IMR-90 (cell line): ENCODE results near the gene TMEM45A. TPM values are rescaled to one million over a fixed set of nuclear protein-coding genes. Genes with fewer than 3 reads are reported as not detected.

Source experiments
- ATAC-seq: fragments of 200-7000 bp; cut with Tn5 transposase; 2 replicates; pipeline ENCODE4 v1.9.1; 2020; ENCODE audit warnings: low read depth, mild to moderate bottlenecking, moderate library complexity
- BruUV-seq: library from RNA; stranded (reverse); fragments of 400-500 nt; replicated peaks from 2 replicates; lab custom pipeline; 2021; lab: Mats Ljungman, UMichigan
- CTCF ChIA-PET: fragments of 300-600 bp; formaldehyde crosslinking; extraction: SDS; loops from one replicate; lab custom pipeline; 2021; ENCODE audit warnings: antibody characterized with exemption; lab: Yijun Ruan, JAX
- POLR2A ChIA-PET: fragments of 300-600 bp; sonication (Branson Sonifier 250); formaldehyde crosslinking; loops from one replicate; lab custom pipeline; 2022; ENCODE audit warnings: antibody characterized with exemption; ENCODE audit not compliant: unreplicated experiment; lab: Charles Lee
- DNase-seq: peaks from one replicate; pipeline ENCODE4 v3.0.0; 2013
- H2AFZ ChIP-seq: replicated peaks from 2 replicates; pipeline ENCODE3; 2013; ENCODE audit warnings: low read length, mild to moderate bottlenecking; ENCODE audit not compliant: poor library complexity
- H2AK5ac ChIP-seq: 2 replicates; pipeline ENCODE4 v1.6.1; 2013; ENCODE audit warnings: low read depth, low read length, inconsistent platforms
- H2AK9ac ChIP-seq: replicated peaks from 2 replicates; pipeline ENCODE3; 2013; ENCODE audit warnings: mild to moderate bottlenecking, low read depth, low read length, moderate library complexity; ENCODE audit not compliant: poor library complexity
- H2BK120ac ChIP-seq: 2 replicates; pipeline ENCODE4 v1.6.1; 2013; ENCODE audit warnings: low read depth, low read length, inconsistent platforms
- H2BK15ac ChIP-seq: 3 replicates; pipeline ENCODE4 v1.6.1; 2013; ENCODE audit warnings: low read depth, low read length, inconsistent platforms
- H2BK20ac ChIP-seq: 2 replicates; pipeline ENCODE4 v1.6.1; 2013; ENCODE audit warnings: low read depth, mild to moderate bottlenecking, inconsistent platforms, low read length, moderate library complexity
- H2BK5ac ChIP-seq: 2 replicates; pipeline ENCODE4 v1.6.1; 2013; ENCODE audit warnings: mild to moderate bottlenecking, low read depth, low read length, inconsistent platforms; ENCODE audit not compliant: poor library complexity, severe bottlenecking
- H3K14ac ChIP-seq: replicated peaks from 2 replicates; pipeline ENCODE4 v1.6.1; 2013; ENCODE audit warnings: low read depth, low read length, inconsistent platforms
- H3K18ac ChIP-seq: 2 replicates; pipeline ENCODE4 v1.6.1; 2013; ENCODE audit warnings: low read depth, low read length, control low read depth
- H3K23ac ChIP-seq: 2 replicates; pipeline ENCODE4 v1.6.1; 2013; ENCODE audit warnings: low read depth, low read length, inconsistent platforms
- H3K27ac ChIP-seq: 2 replicates; pipeline ENCODE4 v1.5.1; 2013; ENCODE audit warnings: mild to moderate bottlenecking, control low read depth, low read length; ENCODE audit not compliant: insufficient read depth
- H3K27me3 ChIP-seq: 2 replicates; pipeline ENCODE4 v1.6.1; 2013; ENCODE audit warnings: low read length; ENCODE audit not compliant: control insufficient read depth, insufficient read depth
- H3K36me3 ChIP-seq: 2 replicates; pipeline ENCODE4 v1.6.1; 2013; ENCODE audit warnings: low read length, mixed read lengths; ENCODE audit not compliant: control insufficient read depth, insufficient read depth
- H3K4ac ChIP-seq: 2 replicates; pipeline ENCODE4 v1.6.1; 2013; ENCODE audit warnings: low read depth, low read length, inconsistent platforms
- H3K4me1 ChIP-seq: 2 replicates; pipeline ENCODE4 v1.6.1; 2013; ENCODE audit warnings: low read length, mixed read lengths; ENCODE audit not compliant: control insufficient read depth, insufficient read depth
- H3K4me2 ChIP-seq: 2 replicates; pipeline ENCODE4 v1.6.1; 2013; ENCODE audit warnings: low read depth, mild to moderate bottlenecking, control low read depth, low read length, moderate library complexity
- H3K4me3 ChIP-seq: 2 replicates; pipeline ENCODE4 v1.5.1; 2013; ENCODE audit warnings: low read depth, mild to moderate bottlenecking, control low read depth, low read length, moderate library complexity; ENCODE audit not compliant: insufficient read depth
- H3K56ac ChIP-seq: 2 replicates; pipeline ENCODE4 v1.6.1; 2013; ENCODE audit warnings: low read length, inconsistent platforms; ENCODE audit not compliant: insufficient read depth; ENCODE audit errors: extremely low read depth
- H3K79me1 ChIP-seq, 2 experiments: 2 replicates each; pipeline ENCODE4 v1.6.1; 2013; ENCODE audit warnings: low read length in 2 of 2, inconsistent platforms in 1 of 2, low read depth in 1 of 2
- H3K9ac ChIP-seq: 2 replicates; pipeline ENCODE4 v1.6.1; 2013; ENCODE audit warnings: low read depth, low read length, control low read depth
- H3K9me1 ChIP-seq: 2 replicates; pipeline ENCODE4 v1.6.1; 2013; ENCODE audit warnings: low read length, inconsistent platforms; ENCODE audit not compliant: insufficient read depth
- H3K9me3 ChIP-seq: 2 replicates; pipeline ENCODE4 v1.6.1; 2013; ENCODE audit warnings: low read length; ENCODE audit not compliant: control insufficient read depth, insufficient read depth
- H4K20me1 ChIP-seq: 2 replicates; pipeline ENCODE4 v1.6.1; 2013; ENCODE audit warnings: low read length, inconsistent platforms; ENCODE audit not compliant: insufficient read depth
- H4K5ac ChIP-seq: 2 replicates; pipeline ENCODE4 v1.6.1; 2013; ENCODE audit warnings: mild to moderate bottlenecking, low read depth, low read length, control low read depth
- H4K8ac ChIP-seq, 2 experiments: 2 replicates each; pipeline ENCODE4 v1.6.1; 2013; ENCODE audit warnings: low read depth in 2 of 2, low read length in 2 of 2, control low read depth in 1 of 2, inconsistent platforms in 1 of 2
- H4K91ac ChIP-seq: 2 replicates; pipeline ENCODE4 v1.6.1; 2013; ENCODE audit warnings: low read depth, low read length, inconsistent platforms; ENCODE audit not compliant: insufficient read depth
- FOS ChIP-seq: fragments of 150-350 bp; IDR thresholded peaks from 2 replicates; pipeline ENCODE4 v1.6.1; 2016; ENCODE audit warnings: low read depth, low read length
- MAZ ChIP-seq: IDR thresholded peaks from 2 replicates; pipeline ENCODE4 v1.6.1; 2012; ENCODE audit warnings: low read depth, mild to moderate bottlenecking, low read length, improper control_type of control experiment, moderate library complexity, borderline replicate concordance
- MXI1 ChIP-seq: IDR thresholded peaks from 2 replicates; pipeline ENCODE4 v1.6.1; 2012; ENCODE audit warnings: low read depth, mild to moderate bottlenecking, low read length, moderate library complexity, borderline replicate concordance
- NFE2L2 ChIP-seq: fragments of 150-350 bp; IDR thresholded peaks from 2 replicates; pipeline ENCODE4 v1.6.1; 2016; ENCODE audit warnings: low read depth, mild to moderate bottlenecking, low read length
- POLR2A ChIP-seq: IDR thresholded peaks from 2 replicates; pipeline ENCODE4 v1.6.1; 2012; ENCODE audit warnings: mild to moderate bottlenecking, low read depth, low read length
- RAD21 ChIP-seq: IDR thresholded peaks from 2 replicates; pipeline ENCODE4 v1.6.1; 2012; ENCODE audit warnings: low read length, improper control_type of control experiment
- RCOR1 ChIP-seq: IDR thresholded peaks from 2 replicates; pipeline ENCODE4 v1.6.1; 2012; ENCODE audit warnings: mild to moderate bottlenecking, low read length, improper control_type of control experiment; ENCODE audit not compliant: insufficient replicate concordance
- SMC3 ChIP-seq: fragments of 150-350 bp; IDR thresholded peaks from 2 replicates; pipeline ENCODE4 v1.6.1; 2016; ENCODE audit warnings: low read depth, mild to moderate bottlenecking, antibody characterized with exemption, low read length, moderate library complexity
- WGBS, 2 experiments: methylation state at CpG; one replicate each; pipeline versions ENCODE4 v1.1.5 to v1.1.7; 2013; ENCODE audit warnings: missing lambda C conversion rate in 2 of 2; ENCODE audit not compliant: insufficient read length in 1 of 2; ENCODE audit errors: extremely low coverage in 2 of 2; 5-methylcytosine and 5-hydroxymethylcytosine counted together
- dilution Hi-C: fragments of 300-500 bp; cut with HindIII; formaldehyde crosslinking; loops from one replicate; pipeline ENCODE4 v1.14.3; 2018; ENCODE audit warnings: low sequenced_read_pairs; ENCODE audit not compliant: unreplicated experiment
- in situ Hi-C: fragments of 300-500 bp; cut with MboI; formaldehyde crosslinking; loops from 3 replicates; pipeline ENCODE4 v1.14.3; 2019; ENCODE audit warnings: low sequenced_read_pairs, inconsistent platforms, mixed read lengths
- intact Hi-C: fragments of 100-400 bp; cut with micrococcal nuclease; formaldehyde crosslinking; loops from 2 replicates; pipeline ENCODE4 v1.10.0; 2022
- polyA plus RNA-seq, 3 experiments: library from polyadenylated mRNA; depleted of rRNA; stranded (reverse); fragments of >200 nt; gene quantifications; 2 replicates each; pipeline ENCODE4 v1.2.3, GENCODE V29; 2012; ENCODE audit warnings: low replicate concordance in 1 of 3
- total RNA-seq: library from RNA; depleted of rRNA; stranded (reverse); fragments of >200 nt; gene quantifications from 2 replicates; pipeline ENCODE4 v1.2.3, GENCODE V29; 2012
- TF ChIP-seq, protein P1 (sequence below): conservative IDR thresholded peaks from 2 replicates; pipeline ENCODE4 v1.5.1; 2012; ENCODE audit warnings: mild to moderate bottlenecking, low read depth, low read length, improper control_type of control experiment
- TF ChIP-seq, protein P2 (sequence below): fragments of 150-350 bp; IDR thresholded peaks from 2 replicates; pipeline ENCODE4 v1.6.1; 2016; ENCODE audit warnings: low read depth, mild to moderate bottlenecking, low read length, moderate library complexity, borderline replicate concordance
- TF ChIP-seq, protein P3 (sequence below): fragments of 150-350 bp; IDR thresholded peaks from 2 replicates; pipeline ENCODE4 v1.6.1; 2017; ENCODE audit warnings: mild to moderate bottlenecking, antibody characterized with exemption, low read length, low read depth

Gene TMEM45A
- total and polyA plus RNA-seq, 2 of the 4 experiments (the other 2 are of a cell fraction): 13.6 to 21.7 TPM

DNA sequence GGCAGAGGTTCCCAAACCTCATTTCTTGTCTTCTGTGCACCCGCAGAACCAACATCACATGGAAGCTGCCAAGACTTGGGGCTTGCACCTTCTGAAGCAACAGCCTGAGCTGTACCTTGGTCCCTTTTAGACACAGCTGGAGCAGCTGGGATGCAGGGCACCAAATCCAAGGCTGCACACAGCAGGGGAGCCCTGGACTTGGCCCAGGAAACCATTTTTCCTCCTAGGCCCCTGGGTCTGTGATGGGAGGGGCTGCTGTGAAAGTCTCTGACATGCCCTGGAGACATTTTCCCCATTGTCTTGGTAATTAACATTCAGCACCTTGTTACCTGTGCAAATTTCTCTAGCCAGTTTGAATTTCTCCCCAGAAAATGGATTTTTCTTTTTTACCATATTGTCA lies 33.6 kb upstream of the TMEM45A start:
- ChIA-PET POLR2A (no interaction called here), CTCF (no interaction called here)
- Histone ChIP-seq H2BK5ac (no peak overlapping the region), H3K9me1 (no peaks in the 10 kb centered on the region), H2BK20ac (no peak overlapping the region), H4K91ac (no peak overlapping the region), H3K18ac (no peak overlapping the region), H2BK15ac (no peak overlapping the region), H3K27ac (no peak overlapping the region), H3K4me2 (no peak overlapping the region), H4K8ac (no peak overlapping the region), H4K20me1 (no peaks in the 10 kb centered on the region), H2AFZ (no peak overlapping the region), H4K5ac (no peak overlapping the region), H3K14ac (no peak overlapping the region), H3K23ac (no peak overlapping the region), H2AK9ac (no peak overlapping the region), H3K4me1 (no peaks in the 10 kb centered on the region), H3K36me3 (no peaks in the 10 kb centered on the region), H3K79me1 (no peaks in the 10 kb centered on the region), H3K27me3 (no peaks in the 10 kb centered on the region), H3K56ac (no peak overlapping the region), H2AK5ac (no peak overlapping the region), H3K4ac (no peak overlapping the region), H3K9ac (no peak overlapping the region), H2BK120ac (no peak overlapping the region), H3K9me3 (no peaks in the 10 kb centered on the region), H3K4me3 (no peak overlapping the region)
- 83% methylated on average over 1 of the region's 1 CpG; no CpG with 5 or more reads in 1 of the 2 experiments for whole genome bisulfite sequencing, 2 experiments
- TF ChIP-seq, protein P1, sequence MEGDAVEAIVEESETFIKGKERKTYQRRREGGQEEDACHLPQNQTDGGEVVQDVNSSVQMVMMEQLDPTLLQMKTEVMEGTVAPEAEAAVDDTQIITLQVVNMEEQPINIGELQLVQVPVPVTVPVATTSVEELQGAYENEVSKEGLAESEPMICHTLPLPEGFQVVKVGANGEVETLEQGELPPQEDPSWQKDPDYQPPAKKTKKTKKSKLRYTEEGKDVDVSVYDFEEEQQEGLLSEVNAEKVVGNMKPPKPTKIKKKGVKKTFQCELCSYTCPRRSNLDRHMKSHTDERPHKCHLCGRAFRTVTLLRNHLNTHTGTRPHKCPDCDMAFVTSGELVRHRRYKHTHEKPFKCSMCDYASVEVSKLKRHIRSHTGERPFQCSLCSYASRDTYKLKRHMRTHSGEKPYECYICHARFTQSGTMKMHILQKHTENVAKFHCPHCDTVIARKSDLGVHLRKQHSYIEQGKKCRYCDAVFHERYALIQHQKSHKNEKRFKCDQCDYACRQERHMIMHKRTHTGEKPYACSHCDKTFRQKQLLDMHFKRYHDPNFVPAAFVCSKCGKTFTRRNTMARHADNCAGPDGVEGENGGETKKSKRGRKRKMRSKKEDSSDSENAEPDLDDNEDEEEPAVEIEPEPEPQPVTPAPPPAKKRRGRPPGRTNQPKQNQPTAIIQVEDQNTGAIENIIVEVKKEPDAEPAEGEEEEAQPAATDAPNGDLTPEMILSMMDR: no peak
- TF ChIP-seq, protein P2, sequence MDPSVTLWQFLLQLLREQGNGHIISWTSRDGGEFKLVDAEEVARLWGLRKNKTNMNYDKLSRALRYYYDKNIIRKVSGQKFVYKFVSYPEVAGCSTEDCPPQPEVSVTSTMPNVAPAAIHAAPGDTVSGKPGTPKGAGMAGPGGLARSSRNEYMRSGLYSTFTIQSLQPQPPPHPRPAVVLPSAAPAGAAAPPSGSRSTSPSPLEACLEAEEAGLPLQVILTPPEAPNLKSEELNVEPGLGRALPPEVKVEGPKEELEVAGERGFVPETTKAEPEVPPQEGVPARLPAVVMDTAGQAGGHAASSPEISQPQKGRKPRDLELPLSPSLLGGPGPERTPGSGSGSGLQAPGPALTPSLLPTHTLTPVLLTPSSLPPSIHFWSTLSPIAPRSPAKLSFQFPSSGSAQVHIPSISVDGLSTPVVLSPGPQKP: no peak
- TF ChIP-seq POLR2A (no peak), FOS (no peak), MAZ (no peak), MXI1 (no peak), SMC3 (no peak), RAD21 (no peak), NFE2L2 (no peak), RCOR1 (no peak)
- TF ChIP-seq, protein P3, sequence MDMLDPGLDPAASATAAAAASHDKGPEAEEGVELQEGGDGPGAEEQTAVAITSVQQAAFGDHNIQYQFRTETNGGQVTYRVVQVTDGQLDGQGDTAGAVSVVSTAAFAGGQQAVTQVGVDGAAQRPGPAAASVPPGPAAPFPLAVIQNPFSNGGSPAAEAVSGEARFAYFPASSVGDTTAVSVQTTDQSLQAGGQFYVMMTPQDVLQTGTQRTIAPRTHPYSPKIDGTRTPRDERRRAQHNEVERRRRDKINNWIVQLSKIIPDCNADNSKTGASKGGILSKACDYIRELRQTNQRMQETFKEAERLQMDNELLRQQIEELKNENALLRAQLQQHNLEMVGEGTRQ: no peak
- in situ Hi-C loops (no loop called here), dilution Hi-C loops (no loop called here), intact Hi-C loops (no loop called here)
- ATAC-seq (no peak), DNase-seq (no peak)
- no TSS peak for BruUV-seq
